Measurements from ENCODE around the gene OR5K4. TPM values are rescaled to one million over a fixed set of nuclear protein-coding genes. Genes with fewer than 3 reads are reported as not detected.
"Not testable (repeated sequence)": the region's sequence is repeated elsewhere in the genome, so short reads cannot be mapped to it uniquely, and the experiment has no call there.

Gene OR5K4
- total RNA-seq, 1 donor from 2014 or later = not detected

GRCh38 chr3:98367464-98368246 is 14.0 kb downstream of the OR5K4 start:
- no peak for DNase-seq (ENCODE audit: extremely low read depth, low read depth, low spot score)

- DNase-seq (ENCODE audit: extremely low read depth, low read depth, low spot score) = no peak
These were observed 17.5 kb downstream of the OR5K4 start for GRCh38 chr3:98371186-98371585.

GRCh38 chr3:98371853-98372252 is 18.2 kb downstream of the OR5K4 start:
- DNase-seq (ENCODE audit: extremely low read depth, low read depth, low spot score) = no peak

- DNase-seq (ENCODE audit: extremely low read depth, low read depth, low spot score) = no peak
These were observed 18.8 kb downstream of the OR5K4 start for GRCh38 chr3:98372445-98372844.

GRCh38 chr3:98376631-98377030 is 23.0 kb downstream of the OR5K4 start:
- no peak for DNase-seq (ENCODE audit: extremely low read depth, low read depth, low spot score)

- no peak for DNase-seq (ENCODE audit: extremely low read depth, low read depth, low spot score)
These were observed 34.5 kb downstream of the OR5K4 start for GRCh38 chr3:98388147-98388546.

- DNase-seq (ENCODE audit: extremely low read depth, low read depth, low spot score) = no peak
These were observed 36.7 kb downstream of the OR5K4 start, which contains the start of gene OR5K3 for GRCh38 chr3:98390366-98390765. Gene OR5K3, plus strand, starts transcription at chr3:98390666. Its CDS starts 0 bp downstream, at chr3:98390666.

- no peak for DNase-seq (ENCODE audit: extremely low read depth, low read depth, low spot score)
These were observed 41.4 kb downstream of the OR5K4 start for GRCh38 chr3:98395101-98395500.

GRCh38 chr3:98396482-98396881 is 42.8 kb downstream of the OR5K4 start:
- not testable (repeated sequence) for DNase-seq (ENCODE audit: extremely low read depth, low read depth, low spot score)

- DNase-seq (ENCODE audit: extremely low read depth, low read depth, low spot score) = no peak
These were observed 44.9 kb downstream of the OR5K4 start for GRCh38 chr3:98398513-98398912.

- no peak for DNase-seq (ENCODE audit: extremely low read depth, low read depth, low spot score)
These were observed 48.9 kb downstream of the OR5K4 start for GRCh38 chr3:98402507-98402906.

- DNase-seq (ENCODE audit: extremely low read depth, low read depth, low spot score) = no peak
These were observed 50.4 kb downstream of the OR5K4 start for GRCh38 chr3:98404010-98404409.

Other genes starting within 250 kb of the OR5K4 start
- not detected in 2 replicates for gene OR5H1, start 223.1 kb upstream of the OR5K4 start, total RNA-seq
- gene OR5H14, start 206.4 kb upstream of the OR5K4 start, total RNA-seq = not detected in 2 replicates
- gene OR5H15, start 187.2 kb upstream of the OR5K4 start, total RNA-seq = not detected in 2 replicates
- not detected in 2 replicates for gene OR5H6, start 89.6 kb upstream of the OR5K4 start, total RNA-seq
- gene OR5H2, start 71.3 kb upstream of the OR5K4 start, total RNA-seq = not detected in 2 replicates
- not detected in 2 replicates for gene OR5K3, start 36.8 kb downstream of the OR5K4 start, total RNA-seq
- gene OR5K1, start 109.3 kb downstream of the OR5K4 start, total RNA-seq = not detected in 2 replicates
- not detected in 2 replicates for gene OR5K2, start 143.8 kb downstream of the OR5K4 start, total RNA-seq
- gene CLDND1, start 169.0 kb downstream of the OR5K4 start, total RNA-seq = 112 and 118 TPM in 2 replicates
- not detected in 2 replicates for gene GPR15, start 178.1 kb downstream of the OR5K4 start, total RNA-seq
- 27.2 and 29.6 TPM in 2 replicates for gene CPOX, start 239.8 kb downstream of the OR5K4 start, total RNA-seq

Measured in glomerular endothelial cell (primary cell).